HCT116 (cell line): ENCODE results near the gene STRBP. TPM values are rescaled to one million over a fixed set of nuclear protein-coding genes. Genes with fewer than 3 reads are reported as not detected.

ENCODE experiments used
- ATAC-seq: fragments of 200-7000 bp; cut with Tn5 transposase; 2 replicates; pipeline ENCODE4 v1.9.1; 2020; ENCODE audit warnings: mild to moderate bottlenecking, moderate library complexity
- BruUV-seq: library from RNA; stranded (reverse); fragments of 400-500 nt; replicated peaks from 2 replicates; lab custom pipeline; 2021; lab: Mats Ljungman, UMichigan
- CTCF ChIA-PET: fragments of 300-600 bp; sonication (Branson Sonifier 250); formaldehyde crosslinking; loops from one replicate; lab custom pipeline; 2021; ENCODE audit warnings: antibody characterized with exemption; lab: Charles Lee
- POLR2A ChIA-PET: fragments of 300-600, 350-600 bp; sonication (Branson Sonifier 250); formaldehyde crosslinking; loops from one replicate; lab custom pipeline; 2021; ENCODE audit warnings: antibody characterized with exemption; lab: Charles Lee
- RAD21 ChIA-PET, 2 experiments: fragments of 300-600 bp; sonication (Branson Sonifier 250); formaldehyde crosslinking; loops; one replicate each; lab custom pipeline; 2023; ENCODE audit warnings: low total read pairs in 2 of 2; ENCODE audit not compliant: uncharacterized antibody in 2 of 2, unreplicated experiment in 2 of 2, low non-redundant PET in 1 of 2; lab: Charles Lee
- DNase-seq: peaks from one replicate; pipeline ENCODE4 v3.0.0-alpha.2; 2010; ENCODE audit warnings: low read depth, low spot score
- H2AFZ ChIP-seq: fragments of 200-600 bp; shearing (Covaris generic), sonication (generic); 2 replicates; pipeline ENCODE4 v1.6.1; 2017; ENCODE audit warnings: low read depth, mixed run types, mixed read lengths, antibody characterized with exemption, low read length; ENCODE audit not compliant: poor library complexity, severe bottlenecking
- H3K27ac ChIP-seq: 2 replicates; pipeline ENCODE4 v1.5.1; 2012; ENCODE audit warnings: low read depth, low read length
- H3K27me3 ChIP-seq: fragments of 200-600 bp; sonication (generic); 2 replicates; pipeline ENCODE4 v1.6.1; 2016; ENCODE audit warnings: mixed run types, low read length, mixed read lengths; ENCODE audit not compliant: insufficient read depth
- H3K36me3 ChIP-seq, 2 experiments: fragments of 200-500 bp in 1 of 2; fragments of 200-600 bp in 1 of 2; sonication (Bioruptor generic) in 1 of 2; sonication (generic) in 1 of 2; 2 replicates each; pipeline versions ENCODE4 v1.5.1 to v1.6.1; 2014 to 2016; ENCODE audit warnings: low read length in 2 of 2, inconsistent platforms in 1 of 2, mixed read lengths in 1 of 2, mixed run types in 1 of 2; ENCODE audit not compliant: insufficient read depth in 2 of 2, control insufficient read depth in 1 of 2
- H3K4me1 ChIP-seq, 2 experiments: fragments of 200-600 bp in 1 of 2; sonication (generic) in 1 of 2; 2 replicates each; pipeline versions ENCODE4 v1.5.1 to v1.6.1; 2012 to 2017; ENCODE audit warnings: low read length in 2 of 2, inconsistent platforms in 1 of 2, mild to moderate bottlenecking in 1 of 2, mixed read lengths in 1 of 2, mixed run types in 1 of 2, moderate library complexity in 1 of 2; ENCODE audit not compliant: insufficient read depth in 2 of 2, control insufficient read depth in 1 of 2
- H3K4me2 ChIP-seq: fragments of 200-600 bp; sonication (generic); 2 replicates; pipeline ENCODE4 v1.6.1; 2017; ENCODE audit warnings: mixed run types, low read length, mixed read lengths
- H3K4me3 ChIP-seq, 2 experiments: fragments of 200-600 bp in 1 of 2; sonication (generic) in 1 of 2; replicated peaks in 1 of 2; 2 replicates each; pipeline ENCODE4 v1.5.1; 2011 to 2016; ENCODE audit warnings: low read length in 2 of 2, control low read depth in 1 of 2, low read depth in 1 of 2, mild to moderate bottlenecking in 1 of 2, mixed read lengths in 1 of 2, mixed run types in 1 of 2
- H3K79me2 ChIP-seq: fragments of 200-600 bp; sonication (generic); 2 replicates; pipeline ENCODE4 v1.6.1; 2017; ENCODE audit warnings: mild to moderate bottlenecking, mixed run types, low read length, moderate library complexity, mixed read lengths; ENCODE audit not compliant: insufficient read depth
- H3K9ac ChIP-seq: fragments of 200-600 bp; sonication (generic); 2 replicates; pipeline ENCODE4 v1.6.1; 2016; ENCODE audit warnings: low read length, mixed read lengths
- H3K9me2 ChIP-seq: fragments of 200-600 bp; sonication (generic), shearing (Covaris generic); 2 replicates; pipeline ENCODE4 v1.6.1; 2017; ENCODE audit warnings: mixed run types, mild to moderate bottlenecking, moderate library complexity; ENCODE audit not compliant: insufficient read depth
- H3K9me3 ChIP-seq, 2 experiments: fragments of 200-500 bp in 1 of 2; fragments of 200-600 bp in 1 of 2; sonication (Bioruptor generic) in 1 of 2; sonication (generic) in 1 of 2; 2 replicates each; pipeline ENCODE4 v1.6.1; 2014 to 2017; ENCODE audit warnings: low read length in 2 of 2, mixed read lengths in 2 of 2, inconsistent platforms in 1 of 2, low read depth in 1 of 2, mild to moderate bottlenecking in 1 of 2, mixed run types in 1 of 2, moderate library complexity in 1 of 2; ENCODE audit not compliant: control insufficient read depth in 1 of 2, insufficient read depth in 1 of 2
- H4K20me1 ChIP-seq: fragments of 200-600 bp; sonication (generic), shearing (Covaris generic); 2 replicates; pipeline ENCODE4 v1.6.1; 2017; ENCODE audit warnings: mixed run types, mild to moderate bottlenecking, moderate library complexity; ENCODE audit not compliant: insufficient read depth
- ATF3 ChIP-seq: IDR thresholded peaks from 2 replicates; pipeline ENCODE4 v1.6.1; 2012
- CEBPB ChIP-seq: IDR thresholded peaks from 2 replicates; pipeline ENCODE4 v1.6.1; 2012; ENCODE audit warnings: low read depth
- EZH2 ChIP-seq: fragments of 200-600 bp; sonication (generic); IDR thresholded peaks from 2 replicates; pipeline ENCODE4 v1.6.1; 2017; ENCODE audit warnings: antibody characterized with exemption, mixed run types
- JUND ChIP-seq: IDR thresholded peaks from 2 replicates; pipeline ENCODE4 v1.6.1; 2012
- MAX ChIP-seq: IDR thresholded peaks from 2 replicates; pipeline ENCODE4 v1.6.1; 2012
- POLR2A ChIP-seq: IDR thresholded peaks from 2 replicates; pipeline ENCODE4 v1.7.0; 2011; ENCODE audit warnings: borderline replicate concordance; ENCODE audit not compliant: insufficient read depth, insufficient read length; ENCODE audit errors: extremely low read depth
- RAD21 ChIP-seq: IDR thresholded peaks from 2 replicates; pipeline ENCODE4 v1.6.1; 2012; ENCODE audit warnings: low read depth, mild to moderate bottlenecking
- SIN3A ChIP-seq: IDR thresholded peaks from 2 replicates; pipeline ENCODE4 v1.6.1; 2012; ENCODE audit warnings: low read depth
- SRF ChIP-seq: IDR thresholded peaks from 2 replicates; pipeline ENCODE4 v1.6.1; 2012; ENCODE audit warnings: low read depth
- TCF7L2 ChIP-seq: IDR thresholded peaks from 2 replicates; pipeline ENCODE4 v1.7.0; 2011; ENCODE audit warnings: borderline replicate concordance, inconsistent platforms; ENCODE audit not compliant: insufficient read depth, insufficient read length; ENCODE audit errors: extremely low read depth
- YY1 ChIP-seq: IDR thresholded peaks from 2 replicates; pipeline ENCODE4 v1.6.1; 2011; ENCODE audit warnings: low read length, low read depth, moderate library complexity, mild to moderate bottlenecking; ENCODE audit not compliant: insufficient replicate concordance; ENCODE audit errors: extremely low read depth
- ZFX ChIP-seq: fragments of 450-650 bp; IDR thresholded peaks from 2 replicates; pipeline ENCODE4 v1.6.1; 2017
- ZNF274 ChIP-seq: fragments of 200-500 bp; sonication (Bioruptor generic); IDR thresholded peaks from 2 replicates; pipeline ENCODE4 v1.6.1; 2014; ENCODE audit warnings: mild to moderate bottlenecking, low read depth, low read length, inconsistent platforms
- intact Hi-C: fragments of 100-400 bp; cut with micrococcal nuclease; formaldehyde crosslinking; loops from 2 replicates; pipeline ENCODE4 v1.10.0; 2022
- total RNA-seq: library from RNA; stranded (reverse); gene quantifications from one replicate; pipeline ENCODE4 v1.2.1, GENCODE V29; 2021; ENCODE audit not compliant: unreplicated experiment

The STRBP gene
- total RNA-seq, 1 experiment from 2014 or later = 30.4 TPM

- Histone ChIP-seq H3K4me2 (no peak overlapping the region), H4K20me1 (no peaks in the 10 kb centered on the region), H3K79me2 (no peaks in the 10 kb centered on the region), H2AFZ (no peak overlapping the region), H3K9me3 (no peaks in the 10 kb centered on the region), H3K9ac (no peak overlapping the region), H3K27ac (no peak overlapping the region), H3K9me2 (no peaks in the 10 kb centered on the region), H3K27me3 (no peaks in the 10 kb centered on the region), H3K4me3 (no peak overlapping the region), H3K4me1 (no peaks in the 10 kb centered on the region), H3K36me3 (peaks cover 0 to 6% of the 10 kb centered on the region in 2 experiments; a peak in 1 of 4 replicates)
- ChIA-PET POLR2A (no interaction called here), RAD21 (no interaction called here), CTCF (interaction anchor here (1.7 kb wide), 1 partner anchor 238 kb away, joined by 5 read pairs; no protein-coding TSS in a partner anchor)
- TF ChIP-seq ZNF274 (no peak), SIN3A (no peak), EZH2 (no peak), YY1 (no peak), RAD21 (no peak), JUND (no peak), SRF (no peak), TCF7L2 (no peak), POLR2A (no peak), CEBPB (no peak), ZFX (no peak), MAX (no peak), ATF3 (no peak)
- ATAC-seq (no peak), DNase-seq (no peak)
- no TSS peak for BruUV-seq
- intact Hi-C loops = no loop called here
These were observed 156.1 kb downstream of the STRBP start for GRCh38 chr9:123112015-123112975.
